ENCODE results near the gene LSAMP.

LSAMP gene

DNA sequence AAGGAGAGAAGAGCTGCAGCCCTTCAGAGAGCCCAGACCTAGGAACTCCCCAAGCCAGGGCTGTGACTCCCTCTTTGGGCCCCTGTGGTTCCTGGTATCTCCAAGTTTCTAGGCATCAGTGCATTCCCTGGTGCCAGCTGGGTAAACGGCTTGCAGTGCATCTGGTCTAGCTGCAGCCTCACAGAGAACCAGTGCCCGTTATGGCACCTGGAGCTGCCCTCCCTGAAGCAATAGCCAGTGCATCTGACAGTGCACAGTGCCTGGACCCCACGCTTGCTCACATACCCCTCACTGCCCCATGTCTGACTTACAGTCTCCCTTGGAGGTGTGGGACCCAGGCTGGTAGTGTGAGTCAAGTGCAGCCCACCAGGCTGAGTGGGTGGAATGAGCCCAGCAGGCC, 52.1 kb downstream of the LSAMP start:
- Histone ChIP-seq H3K9ac (ENCODE audit: low read length) (no peak overlapping the region), H3K79me1 (ENCODE audit: low read length) (no peaks in the 10 kb centered on the region), H4K91ac (ENCODE audit: low read depth, low read length) (no peak overlapping the region), H3K36me3 (ENCODE audit: control insufficient read depth in 1 of 2, insufficient read depth in 2 of 2, low read length in 2 of 2) (no peaks in the 10 kb centered on the region), H4K8ac (ENCODE audit: low read depth, low read length) (no peak overlapping the region), H3K27ac (ENCODE audit: low read depth, low read length) (no peak overlapping the region), H3K79me2 (ENCODE audit: control insufficient read depth, insufficient read depth, low read length, poor library complexity) (no peaks in the 10 kb centered on the region), H3K27me3 (ENCODE audit: insufficient read depth, low read length) (no peaks in the 10 kb centered on the region), H2AFZ (ENCODE audit: insufficient read depth, low read length, poor library complexity) (no peak overlapping the region), H3K23ac (ENCODE audit: low read length) (no peak overlapping the region), H3K4me1 (ENCODE audit: control insufficient read depth in 1 of 2, insufficient read depth in 2 of 2, low read length in 2 of 2) (no peaks in the 10 kb centered on the region), H3K4me2 (ENCODE audit: low read length) (no peak overlapping the region), H3K9me3 (ENCODE audit: insufficient read depth, low read depth, low read length) (peaks cover 2% of the 10 kb centered on the region), H2AK5ac (ENCODE audit: low read length) (no peak overlapping the region), H2BK120ac (ENCODE audit: insufficient read depth, low read length, poor library complexity) (no peak overlapping the region), H2BK12ac (ENCODE audit: low read length) (no peak overlapping the region), H2BK5ac (ENCODE audit: low read depth, low read length, poor library complexity) (no peak overlapping the region), H3K18ac (ENCODE audit: low read length) (no peak overlapping the region), H3K14ac (ENCODE audit: low read length) (no peak overlapping the region), H3K4me3 (ENCODE audit: low read depth, low read length) (no peak overlapping the region), H4K12ac (ENCODE audit: low read depth, low read length) (no peak overlapping the region), H3K4ac (ENCODE audit: low read depth, low read length) (no peak overlapping the region)
- WGBS (ENCODE audit: extremely low coverage, insufficient coverage, insufficient read length), result no CpG with 5 or more reads among the region's 3 CpGs
- DNase-seq, result no peak

DNA sequence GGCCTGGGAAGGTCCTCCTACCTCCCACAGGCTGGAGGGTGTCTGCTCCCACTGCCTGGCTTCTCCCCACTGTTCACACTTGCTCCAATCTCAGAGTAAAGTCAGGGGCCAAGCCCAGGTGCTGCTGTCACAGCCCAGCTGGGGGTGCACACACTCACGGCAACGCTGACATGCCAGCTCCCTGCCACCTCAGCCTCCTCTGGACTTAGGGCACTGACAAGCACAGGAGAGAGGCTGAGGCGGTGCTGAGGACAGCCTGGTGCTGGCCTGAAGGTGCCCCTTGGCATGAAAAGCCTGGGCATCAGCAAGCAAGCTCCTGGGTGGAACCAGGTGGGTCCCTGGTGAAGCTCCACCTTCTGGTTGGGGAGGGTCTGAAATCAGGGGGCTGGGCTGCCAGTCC, 53.0 kb downstream of the LSAMP start:
- Histone ChIP-seq H3K36me3 (ENCODE audit: control insufficient read depth in 1 of 2, insufficient read depth in 2 of 2, low read length in 2 of 2) (no peaks in the 10 kb centered on the region), H2BK12ac (ENCODE audit: low read length) (no peak overlapping the region), H2AK5ac (ENCODE audit: low read length) (no peak overlapping the region), H4K12ac (ENCODE audit: low read depth, low read length) (no peak overlapping the region), H4K91ac (ENCODE audit: low read depth, low read length) (no peak overlapping the region), H3K9me3 (ENCODE audit: insufficient read depth, low read depth, low read length) (peaks cover 2% of the 10 kb centered on the region), H3K4ac (ENCODE audit: low read depth, low read length) (no peak overlapping the region), H3K18ac (ENCODE audit: low read length) (no peak overlapping the region), H3K9ac (ENCODE audit: low read length) (no peak overlapping the region), H3K27ac (ENCODE audit: low read depth, low read length) (no peak overlapping the region), H2BK120ac (ENCODE audit: insufficient read depth, low read length, poor library complexity) (no peak overlapping the region), H4K8ac (ENCODE audit: low read depth, low read length) (no peak overlapping the region), H2BK5ac (ENCODE audit: low read depth, low read length, poor library complexity) (no peak overlapping the region), H3K14ac (ENCODE audit: low read length) (no peak overlapping the region), H3K27me3 (ENCODE audit: insufficient read depth, low read length) (no peaks in the 10 kb centered on the region), H3K23ac (ENCODE audit: low read length) (no peak overlapping the region), H3K4me1 (ENCODE audit: control insufficient read depth in 1 of 2, insufficient read depth in 2 of 2, low read length in 2 of 2) (no peaks in the 10 kb centered on the region), H3K79me2 (ENCODE audit: control insufficient read depth, insufficient read depth, low read length, poor library complexity) (no peaks in the 10 kb centered on the region), H3K4me3 (ENCODE audit: low read depth, low read length) (no peak overlapping the region), H3K4me2 (ENCODE audit: low read length) (no peak overlapping the region), H3K79me1 (ENCODE audit: low read length) (no peaks in the 10 kb centered on the region), H2AFZ (ENCODE audit: insufficient read depth, low read length, poor library complexity) (no peak overlapping the region)
- no CpG with 5 or more reads among the region's 3 CpGs for WGBS (ENCODE audit: extremely low coverage, insufficient coverage, insufficient read length)
- DNase-seq, result no peak

DNA sequence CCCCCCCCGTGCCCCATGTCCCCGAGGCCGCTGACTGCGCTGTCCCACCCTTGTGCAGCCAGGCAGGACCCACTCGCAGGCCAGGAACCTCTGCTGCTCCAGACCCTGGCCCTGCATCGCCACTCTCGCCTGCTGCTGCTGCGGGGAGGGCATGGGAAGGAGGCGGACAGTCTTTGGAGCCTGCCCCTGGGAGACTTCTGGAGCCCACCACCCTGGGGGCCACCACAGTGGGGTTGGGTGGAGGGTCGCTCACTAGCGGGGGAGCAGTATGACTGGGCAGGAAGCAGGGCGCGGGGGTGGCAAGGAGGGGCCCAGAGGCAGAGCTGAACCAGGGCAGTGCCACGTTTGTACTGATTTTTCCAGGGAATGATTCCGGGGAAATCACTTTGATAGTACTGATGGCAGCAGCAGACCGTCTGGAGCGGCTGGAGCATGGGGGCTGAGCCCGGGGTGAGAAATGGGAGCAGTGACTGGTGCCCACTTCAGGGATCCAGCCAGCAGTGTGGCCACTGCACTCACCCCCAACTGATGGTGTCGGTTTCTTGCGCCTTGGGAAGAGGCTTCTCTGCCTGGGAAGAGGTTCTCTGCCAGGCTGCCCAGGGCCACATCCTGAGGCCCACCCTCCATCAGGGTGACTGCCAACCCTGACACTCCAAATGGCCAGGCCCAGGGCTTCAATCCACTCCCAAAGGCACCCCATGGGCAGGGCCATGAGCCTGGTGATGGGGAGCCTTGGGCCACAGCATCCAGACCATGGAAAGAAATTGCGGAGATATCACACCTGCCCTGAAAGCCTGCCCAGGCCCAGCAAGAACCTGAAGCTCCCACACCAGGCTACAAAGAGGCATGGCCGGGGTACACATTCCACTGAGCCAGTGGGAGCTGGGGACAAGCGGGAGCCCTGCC, 53.7 kb downstream of the LSAMP start:
- Histone ChIP-seq H3K18ac (ENCODE audit: low read length) (no peak overlapping the region), H2BK12ac (ENCODE audit: low read length) (no peak overlapping the region)

DNA sequence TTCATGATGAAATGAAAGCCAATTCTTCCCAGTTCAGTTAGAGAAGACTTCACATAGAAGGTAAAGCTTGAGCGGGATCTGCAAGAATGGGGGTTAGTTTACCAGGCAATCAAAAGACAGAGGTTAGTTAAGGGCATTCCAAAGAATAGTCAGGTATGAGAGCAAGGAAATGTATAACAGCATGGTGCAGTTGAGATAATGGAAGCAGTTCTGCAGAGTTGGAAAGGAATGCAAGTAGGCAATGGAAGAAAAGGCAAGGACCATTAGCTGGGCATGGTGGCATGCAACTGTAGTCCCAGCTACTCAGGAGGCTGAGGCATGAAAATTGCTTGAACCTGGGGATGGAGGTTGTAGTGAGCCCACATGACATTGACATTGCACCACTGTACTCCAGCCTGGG, 55.0 kb downstream of the LSAMP start:
- no CpG with 5 or more reads among the region's 1 CpG for WGBS (ENCODE audit: extremely low coverage, insufficient coverage, insufficient read length)
- DNase-seq, result no peak

More for the DNA sequence above, 53.7 kb downstream of the LSAMP start:
- H2BK120ac ChIP-seq (ENCODE audit: insufficient read depth, low read length, poor library complexity), result no peak overlapping the region
- H3K79me1 ChIP-seq (ENCODE audit: low read length), result no peaks in the 10 kb centered on the region
- no peak overlapping the region for H4K91ac ChIP-seq (ENCODE audit: low read depth, low read length)
- DNase-seq, result no peak
- no peak overlapping the region for H2BK5ac ChIP-seq (ENCODE audit: low read depth, low read length, poor library complexity)
- no peaks in the 10 kb centered on the region for H3K27me3 ChIP-seq (ENCODE audit: insufficient read depth, low read length)
- peaks cover 2% of the 10 kb centered on the region for H3K9me3 ChIP-seq (ENCODE audit: insufficient read depth, low read depth, low read length)
- H3K9ac ChIP-seq (ENCODE audit: low read length), result no peak overlapping the region
- H3K4ac ChIP-seq (ENCODE audit: low read depth, low read length), result no peak overlapping the region
- no peak overlapping the region for H2AK5ac ChIP-seq (ENCODE audit: low read length)
- H3K4me3 ChIP-seq (ENCODE audit: low read depth, low read length), result no peak overlapping the region
- no peak overlapping the region for H3K4me2 ChIP-seq (ENCODE audit: low read length)
- H4K12ac ChIP-seq (ENCODE audit: low read depth, low read length), result no peak overlapping the region
- no peaks in the 10 kb centered on the region for H3K79me2 ChIP-seq (ENCODE audit: control insufficient read depth, insufficient read depth, low read length, poor library complexity)
- no peaks in the 10 kb centered on the region for H3K36me3 ChIP-seq (ENCODE audit: control insufficient read depth in 1 of 2, insufficient read depth in 2 of 2, low read length in 2 of 2)
- no peak overlapping the region for H3K23ac ChIP-seq (ENCODE audit: low read length)
- H2AFZ ChIP-seq (ENCODE audit: insufficient read depth, low read length, poor library complexity), result no peak overlapping the region
- H3K4me1 ChIP-seq (ENCODE audit: control insufficient read depth in 1 of 2, insufficient read depth in 2 of 2, low read length in 2 of 2), result no peaks in the 10 kb centered on the region
- no peak overlapping the region for H3K14ac ChIP-seq (ENCODE audit: low read length)
- WGBS (ENCODE audit: extremely low coverage, insufficient coverage, insufficient read length), result no CpG with 5 or more reads among the region's 23 CpGs
- no peak overlapping the region for H4K8ac ChIP-seq (ENCODE audit: low read depth, low read length)
- no peak overlapping the region for H3K27ac ChIP-seq (ENCODE audit: low read depth, low read length)

More for the DNA sequence above, 55.0 kb downstream of the LSAMP start:
- Histone ChIP-seq H4K8ac (ENCODE audit: low read depth, low read length) (no peak overlapping the region), H3K4me1 (ENCODE audit: control insufficient read depth in 1 of 2, insufficient read depth in 2 of 2, low read length in 2 of 2) (no peaks in the 10 kb centered on the region), H3K9me3 (ENCODE audit: insufficient read depth, low read depth, low read length) (peaks cover 2% of the 10 kb centered on the region), H4K91ac (ENCODE audit: low read depth, low read length) (no peak overlapping the region), H3K9ac (ENCODE audit: low read length) (no peak overlapping the region), H2AK5ac (ENCODE audit: low read length) (no peak overlapping the region), H3K23ac (ENCODE audit: low read length) (no peak overlapping the region), H3K79me2 (ENCODE audit: control insufficient read depth, insufficient read depth, low read length, poor library complexity) (no peaks in the 10 kb centered on the region), H2AFZ (ENCODE audit: insufficient read depth, low read length, poor library complexity) (no peak overlapping the region), H3K79me1 (ENCODE audit: low read length) (no peaks in the 10 kb centered on the region), H3K27ac (ENCODE audit: low read depth, low read length) (no peak overlapping the region), H3K36me3 (ENCODE audit: control insufficient read depth in 1 of 2, insufficient read depth in 2 of 2, low read length in 2 of 2) (no peaks in the 10 kb centered on the region), H2BK120ac (ENCODE audit: insufficient read depth, low read length, poor library complexity) (no peak overlapping the region), H2BK5ac (ENCODE audit: low read depth, low read length, poor library complexity) (no peak overlapping the region), H4K12ac (ENCODE audit: low read depth, low read length) (no peak overlapping the region), H3K4me2 (ENCODE audit: low read length) (no peak overlapping the region), H3K14ac (ENCODE audit: low read length) (no peak overlapping the region), H3K4ac (ENCODE audit: low read depth, low read length) (no peak overlapping the region), H3K27me3 (ENCODE audit: insufficient read depth, low read length) (no peaks in the 10 kb centered on the region), H3K18ac (ENCODE audit: low read length) (no peak overlapping the region), H3K4me3 (ENCODE audit: low read depth, low read length) (no peak overlapping the region), H2BK12ac (ENCODE audit: low read length) (no peak overlapping the region)

Measured in trophoblast cell (in vitro differentiated cells and primary cell).